ENCODE measurements around the gene EGFL7.

Gene EGFL7

GRCh38 chr9:136674786-136675349 is 12.2 kb downstream of the EGFL7 start:
- no peak for DNase-seq

GRCh38 chr9:136675477-136676296 is 13.0 kb downstream of the EGFL7 start:
- no peak for DNase-seq

- no peak for DNase-seq
Observed at GRCh38 chr9:136676297-136676794, 13.6 kb downstream of the EGFL7 start.

GRCh38 chr9:136676920-136677686 is 14.4 kb downstream of the EGFL7 start:
- DNase-seq: no peak

GRCh38 chr9:136678034-136678433 is 15.3 kb downstream of the EGFL7 start:
- DNase-seq: no peak

GRCh38 chr9:136678624-136679023 is 15.9 kb downstream of the EGFL7 start:
- no peak for DNase-seq

GRCh38 chr9:136679431-136679941 is 16.8 kb downstream of the EGFL7 start:
- no peak for DNase-seq

- DNase-seq: no peak
Observed at GRCh38 chr9:136681029-136681428, 18.3 kb downstream of the EGFL7 start.

- no peak for DNase-seq
Observed at GRCh38 chr9:136681945-136682699, 19.4 kb downstream of the EGFL7 start.

- DNase-seq: no peak
Observed at GRCh38 chr9:136682710-136683109, 20.0 kb downstream of the EGFL7 start.

GRCh38 chr9:136683173-136683745 is 20.5 kb downstream of the EGFL7 start:
- DNase-seq: no peak

- no peak for DNase-seq
Observed at GRCh38 chr9:136683755-136684154, 21.0 kb downstream of the EGFL7 start.

- no peak for DNase-seq
Observed at GRCh38 chr9:136684339-136684738, 21.6 kb downstream of the EGFL7 start.

- no peak for DNase-seq
Observed at GRCh38 chr9:136684799-136685198, 22.1 kb downstream of the EGFL7 start.

- DNase-seq: no peak
Observed at GRCh38 chr9:136685216-136685615, 22.5 kb downstream of the EGFL7 start.

GRCh38 chr9:136685790-136686533 is 23.2 kb downstream of the EGFL7 start:
- DNase-seq: peak; percentile 33

- DNase-seq: no peak
Observed at GRCh38 chr9:136686534-136686793, 23.7 kb downstream of the EGFL7 start.

- DNase-seq: peak; percentile 73
Observed at GRCh38 chr9:136686794-136687711, 24.3 kb downstream of the EGFL7 start, which contains the start of gene AGPAT2. AGPAT2 (minus strand) TSS chr9:136687457; CDS start chr9:136687357, 100 bp downstream.

GRCh38 chr9:136687721-136688223 is 25.1 kb downstream of the EGFL7 start:
- no peak for DNase-seq

Measured in right hindlimb (tissue), 1 donor.